Jurkat, Clone E6-1 (cell line): Measurements from ENCODE around the gene TMEM81.

Source experiments
- DNase-seq: peaks from one replicate; pipeline ENCODE4 v3.0.0-alpha.2; 2011; ENCODE audit warnings: low read depth, low spot score
- H3K4me3 ChIP-seq: 2 replicates; pipeline ENCODE4 v1.5.1; 2011; ENCODE audit warnings: mild to moderate bottlenecking, low read length, control low read depth, moderate library complexity

The TMEM81 gene

DNA sequence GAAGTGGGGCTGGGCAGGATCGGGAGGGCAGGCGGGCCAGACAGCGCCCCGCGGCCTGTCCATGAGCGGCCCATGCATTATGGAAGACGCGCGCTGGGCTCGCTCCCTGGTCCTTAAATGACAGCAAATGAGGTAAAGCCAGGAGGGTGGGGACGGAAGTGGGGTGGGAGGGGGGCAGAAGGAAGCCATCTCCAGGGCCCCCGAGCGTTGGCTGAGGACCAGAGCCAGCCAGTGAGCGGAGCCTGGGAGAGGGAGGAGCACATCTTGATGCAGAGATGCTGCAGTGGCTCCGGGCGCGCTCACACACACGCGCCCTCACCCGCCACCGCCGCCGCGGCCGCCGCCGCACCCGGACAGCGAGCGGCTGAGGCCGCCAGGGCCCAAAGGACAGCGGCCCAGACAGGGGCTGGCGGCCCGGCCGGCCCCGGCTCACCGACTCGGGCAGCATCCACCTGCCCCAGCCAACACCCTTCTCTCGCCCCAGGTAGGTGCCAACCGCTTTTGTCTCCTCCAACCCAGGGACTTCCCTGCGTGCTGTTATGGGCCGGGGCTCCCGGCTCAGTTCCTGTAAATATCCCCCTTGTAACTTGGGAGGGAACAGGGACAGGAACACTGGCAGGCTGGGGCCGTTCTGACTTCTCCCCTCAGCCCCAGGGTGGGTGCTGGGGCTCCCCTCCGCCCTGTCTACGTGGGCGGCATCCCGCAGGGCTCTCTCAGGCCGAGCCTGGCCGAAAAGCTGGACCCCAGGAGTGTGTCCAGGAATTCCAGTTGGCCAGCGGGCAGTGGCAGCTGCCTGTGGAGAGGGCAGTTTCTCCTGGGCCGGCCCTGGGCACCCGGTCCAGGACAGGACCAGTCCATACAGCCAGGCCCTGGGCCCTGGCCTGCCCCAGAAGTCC lies 41.1 kb downstream of the TMEM81 start, which contains the start of gene CNTN2:
Gene CNTN2 (plus strand): TSS at position 302 of the 896 bp plus-strand sequence. CDS start 9,974 bp downstream, outside the sequence.
- H3K4me3 ChIP-seq: no peak within 1 kb of the TSS
- no peak for DNase-seq

DNA sequence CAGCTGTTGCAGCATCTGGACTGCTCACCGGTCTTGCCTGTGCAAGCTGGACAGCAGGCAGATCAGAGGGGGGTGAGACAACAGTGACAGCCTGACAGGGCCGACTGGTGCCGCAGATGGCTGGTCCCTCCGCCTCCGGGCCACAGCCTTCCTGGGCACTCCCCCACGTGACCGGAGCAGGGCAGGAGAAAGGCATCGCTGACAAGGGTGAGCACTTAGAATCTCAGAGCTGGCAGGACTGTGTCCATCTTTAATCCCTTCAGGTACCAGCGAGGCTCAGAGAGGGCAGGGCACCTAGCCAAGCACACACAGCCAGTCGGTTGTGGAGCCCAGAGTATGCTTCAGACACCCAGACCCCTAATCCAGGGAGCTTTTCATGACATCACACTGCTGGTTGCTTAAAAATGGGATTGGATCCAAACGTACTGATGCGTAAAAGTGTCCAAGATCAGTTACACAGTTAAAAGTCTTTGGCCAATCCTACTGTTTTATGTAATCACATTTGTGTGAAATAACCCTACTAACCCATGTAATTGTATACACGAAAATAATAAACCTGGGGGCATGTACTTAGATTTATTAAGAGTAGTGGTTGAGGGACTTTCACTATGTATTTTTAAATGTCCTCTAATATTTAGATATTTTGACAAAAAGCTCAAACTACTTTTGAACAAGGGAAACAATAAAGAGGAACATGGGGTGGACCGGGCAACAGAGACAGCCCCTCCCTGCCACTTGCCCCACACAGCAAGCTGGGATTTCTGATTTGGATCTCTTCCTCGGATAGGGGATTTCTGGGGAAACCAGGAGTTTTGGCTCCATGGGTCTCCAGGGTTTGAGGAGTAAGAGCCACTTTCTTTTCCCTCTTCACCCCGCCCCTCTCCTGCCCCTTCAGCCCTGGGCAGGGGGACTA lies 42.0 kb downstream of the TMEM81 start:
- no peak for DNase-seq
- H3K4me3 ChIP-seq: no peak overlapping the region

DNA sequence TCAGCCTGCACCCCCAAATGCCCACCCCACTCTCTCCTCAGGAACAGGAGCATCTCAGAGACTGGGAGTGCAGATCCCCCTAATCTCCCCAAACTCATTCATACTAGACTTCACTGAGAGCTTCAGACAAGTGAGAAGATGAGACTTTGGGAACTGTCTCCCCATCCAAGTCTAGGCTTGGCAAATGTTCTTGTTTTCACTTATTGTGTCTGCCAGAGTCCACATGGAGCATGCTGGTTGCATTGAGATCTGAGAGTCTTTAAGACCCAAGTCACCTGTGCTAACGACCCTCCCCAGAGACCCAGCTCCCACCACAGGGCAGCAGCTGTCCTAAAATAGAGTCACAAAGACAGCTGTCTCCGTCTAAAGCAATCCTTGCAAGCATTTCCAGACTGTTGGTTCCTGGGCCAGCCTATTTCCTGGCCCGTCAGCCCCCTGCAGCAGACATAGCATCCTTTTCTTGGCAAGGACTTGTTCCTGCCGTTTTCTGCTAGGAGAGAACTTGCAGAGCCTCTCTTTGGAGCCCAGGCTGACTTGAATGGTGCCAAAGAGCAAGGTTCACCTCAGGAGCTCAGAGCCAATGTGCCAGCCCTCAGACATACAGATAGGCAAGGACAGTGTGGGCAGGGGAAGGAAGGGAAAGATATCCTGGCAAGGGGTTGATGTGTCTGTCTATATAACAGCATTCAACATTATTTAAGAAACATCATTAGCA lies 43.1 kb downstream of the TMEM81 start:
- no peak for DNase-seq
- no peak overlapping the region for H3K4me3 ChIP-seq

DNA sequence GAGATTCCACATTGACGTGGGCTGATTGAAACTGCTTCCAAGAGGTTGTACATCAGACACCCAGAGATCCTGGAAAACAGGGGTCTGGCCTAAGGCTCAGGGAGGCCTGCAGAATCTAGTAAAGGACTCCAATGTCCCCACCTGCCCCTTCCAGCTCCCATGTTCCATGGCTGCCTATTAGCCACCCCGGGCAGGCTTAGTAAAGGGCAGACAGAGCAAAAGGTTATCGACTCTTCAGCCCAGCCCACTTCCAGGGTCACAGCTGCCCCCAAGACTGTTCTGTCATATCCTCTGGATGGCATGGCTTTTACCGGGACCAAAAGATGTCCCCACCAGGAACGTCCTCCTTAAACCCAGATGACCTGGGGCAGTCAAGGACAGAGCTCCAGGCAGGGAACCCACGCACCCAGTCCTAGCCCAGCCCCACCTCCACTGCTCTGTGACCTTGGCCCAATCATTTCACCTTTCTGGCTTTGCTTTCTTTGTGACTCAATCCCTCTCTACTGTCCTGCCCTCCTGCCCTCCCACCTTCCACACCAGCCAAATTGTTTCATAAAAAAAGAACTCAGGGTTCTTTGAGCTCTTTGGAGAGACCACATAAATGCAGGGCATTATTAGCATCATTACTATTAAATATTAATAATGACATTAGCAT lies 46.0 kb downstream of the TMEM81 start:
- H3K4me3 ChIP-seq: no peak overlapping the region
- DNase-seq: no peak

DNA sequence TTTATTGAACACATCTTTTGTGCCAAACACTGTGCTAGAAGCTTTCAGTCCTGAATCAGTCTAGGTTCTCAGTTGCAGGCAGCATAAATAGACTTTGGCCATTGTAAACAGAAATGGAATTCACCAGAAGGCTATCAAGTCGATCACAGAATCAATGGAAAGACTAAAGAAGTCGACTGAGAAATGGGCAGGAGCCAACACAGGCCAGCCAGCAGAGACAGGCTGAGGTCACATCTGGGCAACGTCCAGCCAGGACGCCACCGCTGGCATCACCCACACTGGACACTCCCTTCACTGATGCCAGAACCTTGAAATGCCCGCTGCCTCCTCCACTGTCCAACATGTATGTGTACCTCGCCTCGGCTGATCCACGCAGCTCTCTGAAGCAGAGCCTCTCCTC lies 46.7 kb downstream of the TMEM81 start:
- no peak for DNase-seq
- no peak overlapping the region for H3K4me3 ChIP-seq
